ENCODE results near the gene DPT. TPM values are rescaled to one million over a fixed set of nuclear protein-coding genes. Genes with fewer than 3 reads are reported as not detected.

DPT gene
- total RNA-seq, 1 donor from 2014 or later: 144 TPM

- DNase-seq: no peak
Observed at GRCh38 chr1:168735974-168736373, 7.0 kb upstream of the DPT start.

GRCh38 chr1:168734946-168735345 is 5.9 kb upstream of the DPT start:
- no peak for DNase-seq

- DNase-seq: peak; percentile 50
Observed at GRCh38 chr1:168734271-168734670, 5.3 kb upstream of the DPT start.

GRCh38 chr1:168733241-168733640 is 4.2 kb upstream of the DPT start:
- no peak for DNase-seq

DNA sequence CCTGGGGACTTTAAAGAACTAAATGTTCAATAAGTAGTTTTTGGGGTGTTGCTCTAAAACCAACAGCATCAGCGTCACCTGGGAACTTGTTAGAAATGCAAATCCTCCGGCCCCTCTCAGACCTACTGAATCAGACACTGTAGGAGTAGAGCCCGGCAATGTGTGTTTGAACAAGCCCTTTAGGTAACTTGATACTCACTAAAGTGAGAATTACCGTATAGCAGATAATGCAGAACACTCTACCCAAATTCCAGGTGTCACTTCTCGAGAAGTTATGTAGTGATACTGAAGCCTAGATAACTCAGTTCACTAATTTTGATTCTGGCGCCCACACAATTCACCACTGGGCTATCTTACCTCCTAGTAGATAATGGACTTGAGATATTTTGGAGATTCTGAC is 3.7 kb upstream of the DPT start:
- no peak for DNase-seq

- DNase-seq: no peak
Observed at GRCh38 chr1:168731244-168731953, 2.4 kb upstream of the DPT start.

DNA sequence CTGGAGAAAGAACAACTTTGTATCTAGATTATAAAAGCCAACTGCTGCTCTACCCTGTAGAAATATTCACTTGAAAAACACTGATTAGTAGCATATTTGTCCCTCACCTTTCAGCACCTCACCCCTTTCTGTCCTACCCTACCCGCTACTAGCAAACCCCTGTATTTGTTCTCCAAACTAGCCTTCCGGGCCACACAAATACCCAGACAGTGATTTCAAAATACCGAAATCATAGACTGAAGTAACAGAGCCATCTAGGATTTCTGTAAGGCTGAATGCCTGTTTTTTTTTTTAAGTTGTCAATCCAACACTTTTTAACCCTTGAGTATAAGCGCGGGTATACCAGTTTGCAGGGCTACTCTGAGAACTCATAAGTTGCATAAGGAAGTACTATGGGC is 398 bp upstream of the DPT start:
- no peak for DNase-seq

DNA sequence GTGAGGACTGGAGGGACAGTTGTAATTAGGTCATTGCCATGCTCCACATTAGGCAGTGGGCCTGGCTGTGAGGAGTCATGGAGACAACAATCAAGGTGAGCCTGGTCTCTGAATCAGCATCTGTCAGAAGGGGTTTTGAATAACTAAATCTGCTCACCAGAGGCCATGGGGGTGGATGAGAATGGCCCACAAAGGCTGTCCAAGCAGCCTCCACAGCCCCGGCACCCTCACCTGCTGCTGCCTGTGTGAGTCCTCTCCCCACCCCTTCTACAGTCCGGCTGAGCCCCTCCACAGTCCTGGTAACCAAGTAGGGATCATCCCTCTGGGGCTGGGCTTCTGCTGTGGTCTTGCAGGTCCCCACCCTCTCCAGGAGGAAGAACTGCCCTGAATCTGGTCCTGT is 2.3 kb downstream of the DPT start:
- DNase-seq: no peak

GRCh38 chr1:168726281-168726680 is 2.7 kb downstream of the DPT start:
- no peak for DNase-seq

GRCh38 chr1:168725831-168726230 is 3.2 kb downstream of the DPT start:
- peak; percentile 18 for DNase-seq

- no peak for DNase-seq
Observed at GRCh38 chr1:168725060-168725459, 3.9 kb downstream of the DPT start.

DNA sequence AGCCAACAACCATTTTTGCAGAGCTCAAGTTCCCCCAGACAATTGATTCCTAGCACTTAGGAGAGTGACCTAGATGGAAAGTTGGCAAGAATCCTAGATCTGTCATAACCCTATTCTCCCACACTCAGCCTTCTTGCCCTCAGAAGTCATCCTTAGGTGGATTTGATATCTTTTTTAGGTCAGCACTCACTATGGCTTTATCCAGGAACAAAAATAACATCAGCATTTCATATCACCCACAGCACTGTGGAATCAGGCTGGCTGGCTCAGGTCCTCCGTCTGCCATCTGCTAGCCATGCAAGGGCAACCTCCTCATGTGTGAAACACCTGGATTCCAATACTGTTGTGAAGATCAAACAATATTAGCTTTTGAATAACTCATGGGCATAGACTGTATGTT is 6.0 kb downstream of the DPT start:
- DNase-seq: no peak

DNA sequence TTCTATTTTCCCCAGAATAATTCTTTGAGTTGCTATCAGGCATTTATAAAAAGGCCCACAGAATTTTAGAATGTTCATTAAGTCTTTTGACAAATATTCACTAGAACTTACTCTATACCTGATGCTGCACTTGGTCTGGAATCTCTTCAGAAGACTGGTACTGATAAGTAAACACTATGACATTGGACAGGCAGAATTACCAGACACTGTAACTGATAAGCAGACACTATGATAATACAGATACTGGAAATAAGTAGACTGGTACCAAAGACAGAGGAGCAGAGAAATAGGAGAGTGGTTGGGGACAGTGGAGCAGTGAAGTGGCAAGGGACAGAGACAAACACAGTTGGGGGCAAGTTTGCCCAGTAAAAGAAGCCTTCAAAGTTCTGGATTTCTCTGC is 8.2 kb downstream of the DPT start:
- DNase-seq: no peak

DNA sequence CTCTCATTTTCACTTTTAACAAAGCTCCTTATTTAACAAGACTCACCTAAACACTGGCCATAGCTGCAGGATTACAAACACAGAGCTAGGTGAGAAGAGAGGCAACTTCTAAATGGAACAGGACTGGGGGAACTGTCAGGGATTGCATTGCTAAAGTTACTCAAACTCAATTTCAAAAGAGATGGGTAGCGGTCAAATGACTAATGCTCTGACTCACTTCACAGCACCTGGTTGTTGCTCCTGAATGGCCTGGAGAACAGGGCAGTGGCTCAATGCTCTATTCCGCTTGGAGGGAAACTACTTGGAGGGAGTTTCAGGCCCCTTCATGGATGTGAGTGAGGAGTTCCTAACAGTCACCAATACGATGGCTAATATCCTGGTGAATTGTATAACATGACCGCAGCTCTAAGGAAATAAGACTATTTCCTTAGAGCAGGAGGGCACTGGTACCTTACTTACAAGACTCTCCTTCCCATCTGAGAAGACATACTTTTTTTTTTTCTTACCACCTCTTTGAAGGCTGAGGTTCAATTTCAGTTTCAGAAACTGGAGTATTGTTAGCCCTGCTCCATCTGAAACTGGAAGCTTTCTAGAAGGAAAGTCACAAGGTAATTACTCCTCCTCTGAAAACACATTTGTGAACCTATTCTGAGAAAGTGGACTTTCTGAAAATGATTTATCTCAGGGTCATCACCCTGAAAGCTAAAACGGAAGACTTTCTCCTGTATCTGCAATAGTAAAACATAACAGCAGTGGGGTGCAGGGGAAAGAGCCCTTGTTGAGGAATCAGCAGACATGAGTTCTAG is 9.5 kb downstream of the DPT start:
- DNase-seq: no peak

GRCh38 chr1:168717906-168718891 is 10.8 kb downstream of the DPT start:
- DNase-seq: no peak

DNA sequence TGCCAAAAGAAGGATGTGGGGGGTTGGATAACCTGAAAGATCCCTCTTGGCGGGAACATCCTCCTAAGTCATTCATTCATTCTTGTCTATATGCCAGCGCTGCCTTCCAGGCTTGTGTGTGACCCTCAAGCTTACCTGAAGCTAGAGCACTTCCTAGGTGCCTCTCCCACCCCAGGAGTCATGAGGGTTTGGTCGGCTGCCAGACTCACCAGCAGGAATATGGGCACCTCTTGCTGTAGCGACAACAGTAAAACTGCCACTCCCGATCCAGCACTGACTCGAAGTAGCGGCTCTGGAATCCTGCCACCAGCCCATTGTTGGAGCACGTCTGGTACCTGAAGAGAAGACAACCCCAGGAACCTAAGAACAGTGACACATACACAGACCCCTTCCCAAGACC is 15.0 kb downstream of the DPT start:
- DNase-seq: no peak

DNA sequence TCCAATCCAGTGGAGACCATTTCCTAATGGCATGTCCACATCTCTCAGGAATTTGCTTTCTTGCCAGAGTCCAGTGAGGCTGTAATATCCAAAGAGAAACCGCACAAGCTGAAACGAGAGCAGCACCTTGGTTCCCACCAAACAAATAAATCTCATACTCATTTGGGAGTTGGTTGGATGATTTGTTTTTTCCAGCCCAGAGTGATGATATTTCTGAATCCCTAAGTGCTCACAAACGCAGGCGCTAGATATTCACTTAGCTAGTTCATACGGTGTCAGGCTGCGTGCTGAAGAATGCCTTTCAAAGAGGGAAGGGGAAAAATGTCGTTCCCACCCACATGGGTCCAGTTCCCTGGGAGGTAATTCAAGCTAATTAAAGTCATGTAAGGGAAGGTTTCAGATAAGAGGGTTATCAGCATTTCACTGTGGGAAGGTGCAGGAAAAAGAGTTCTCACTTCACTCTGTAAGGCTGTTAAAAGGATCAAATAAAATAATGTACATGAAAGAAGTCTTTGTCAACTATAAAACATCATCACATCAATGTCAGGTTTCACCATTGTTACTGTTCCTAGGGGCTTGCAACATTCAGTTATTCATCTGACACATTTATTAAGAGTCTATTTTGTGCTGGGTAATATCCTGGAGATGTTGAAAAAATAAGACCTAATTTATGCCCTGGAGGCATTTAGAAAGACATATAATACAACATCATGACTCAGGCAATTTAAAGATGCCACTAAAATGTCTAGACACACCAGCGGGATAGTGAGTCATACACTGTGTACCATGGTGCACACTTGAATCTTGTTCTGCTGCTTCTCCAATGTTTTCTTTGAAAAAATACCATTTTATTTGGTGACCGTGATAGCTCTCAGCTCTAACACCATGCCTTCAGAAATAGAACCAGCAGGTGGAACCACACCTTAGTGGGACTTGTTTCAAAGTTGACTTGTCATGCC is 19.3 kb downstream of the DPT start:
- peak; percentile 63 for DNase-seq

- peak; percentile 31 for DNase-seq
Observed at GRCh38 chr1:168708698-168709404, 20.2 kb downstream of the DPT start.

- DNase-seq: no peak
Observed at GRCh38 chr1:168706391-168706992, 22.5 kb downstream of the DPT start.

GRCh38 chr1:168700575-168701268 is 28.3 kb downstream of the DPT start:
- DNase-seq: no peak

Data from tongue (tissue), 2 donors.